HepG2 (cell line): Measurements from ENCODE around the gene GDE1. TPM values are rescaled to one million over a fixed set of nuclear protein-coding genes. Genes with fewer than 3 reads are reported as not detected.

Source experiments
- CBX1 ChIP-seq: IDR thresholded peaks from one replicate; pipeline ENCODE4 v1.6.1; 2016; ENCODE audit warnings: antibody characterized with exemption, low read depth
- CHD2 ChIP-seq: IDR thresholded peaks from 2 replicates; pipeline ENCODE4 v1.6.1; 2011; ENCODE audit warnings: low read depth, low read length, improper control_type of control experiment
- HMG20A ChIP-seq: IDR thresholded peaks from 2 replicates; pipeline ENCODE4 v1.6.1; 2016; ENCODE audit warnings: borderline replicate concordance
- HMG20B ChIP-seq: conservative IDR thresholded peaks from 2 replicates; pipeline ENCODE4 v1.6.1; 2016; ENCODE audit warnings: missing genetic modification reagents, missing compliant biosample characterization
- IKZF4 ChIP-seq: sonication (generic); formaldehyde crosslinking; IDR thresholded peaks from 2 replicates; pipeline ENCODE4 v1.5.1; 2020; ENCODE audit warnings: borderline replicate concordance, mild to moderate bottlenecking, low read depth, missing genetic modification reagents; ENCODE audit errors: not compliant biosample characterization
- ISX ChIP-seq: sonication (generic); formaldehyde crosslinking; conservative IDR thresholded peaks from 2 replicates; pipeline ENCODE4 v1.5.0; 2020; ENCODE audit warnings: missing genetic modification reagents
- KAT8 ChIP-seq: IDR thresholded peaks from 2 replicates; pipeline ENCODE4 v1.6.1; 2016; ENCODE audit warnings: missing genetic modification reagents, missing compliant biosample characterization
- KMT2A ChIP-seq: sonication (generic); formaldehyde crosslinking; IDR thresholded peaks from 2 replicates; pipeline ENCODE4 v1.4.0; 2020; ENCODE audit warnings: missing genetic modification reagents
- KMT2B ChIP-seq: IDR thresholded peaks from 2 replicates; pipeline ENCODE4 v1.6.1; 2016; ENCODE audit warnings: missing genetic modification reagents, missing compliant biosample characterization
- MTA1 ChIP-seq: sonication (generic); formaldehyde crosslinking; IDR thresholded peaks from 2 replicates; pipeline ENCODE4 v1.4.0; 2020; ENCODE audit warnings: missing genetic modification reagents, mild to moderate bottlenecking, borderline replicate concordance
- NFKBIZ ChIP-seq: IDR thresholded peaks from 2 replicates; pipeline ENCODE4 v1.6.1; 2018; ENCODE audit warnings: missing genetic modification reagents, missing compliant biosample characterization
- NFRKB ChIP-seq: fragments of 450-650 bp; IDR thresholded peaks from 2 replicates; pipeline ENCODE4 v1.6.1; 2017
- RBM39 ChIP-seq: fragments of 200-400 bp; formaldehyde crosslinking; IDR thresholded peaks from one replicate; pipeline ENCODE4 v1.6.1; 2018; ENCODE audit warnings: antibody characterized with exemption, mild to moderate bottlenecking, low read depth, low read length; ENCODE audit not compliant: poor library complexity, severe bottlenecking
- RCOR2 ChIP-seq: IDR thresholded peaks from 2 replicates; pipeline ENCODE4 v1.6.1; 2016; ENCODE audit warnings: missing biosample characterization, missing genetic modification reagents
- SAFB2 ChIP-seq: sonication (generic); formaldehyde crosslinking; IDR thresholded peaks from 2 replicates; pipeline ENCODE4 v1.5.1; 2020; ENCODE audit warnings: missing genetic modification reagents, low read depth, mild to moderate bottlenecking, borderline replicate concordance
- TBP ChIP-seq: sonication (generic); formaldehyde crosslinking; IDR thresholded peaks from 2 replicates; pipeline ENCODE4 v1.5.0; 2020; ENCODE audit warnings: missing genetic modification reagents
- ZMYM3 ChIP-seq: sonication (generic); formaldehyde crosslinking; IDR thresholded peaks from 2 replicates; pipeline ENCODE4 v1.5.1; 2020; ENCODE audit warnings: mild to moderate bottlenecking, missing genetic modification reagents
- ZNF496 ChIP-seq: sonication (generic); formaldehyde crosslinking; IDR thresholded peaks from 2 replicates; pipeline ENCODE4 v1.8.1; 2023; ENCODE audit warnings: mild to moderate bottlenecking, moderate library complexity, missing genetic modification reagents; ENCODE audit not compliant: insufficient replicate concordance
- ZNF546 ChIP-seq: sonication (generic); formaldehyde crosslinking; conservative IDR thresholded peaks from 2 replicates; pipeline ENCODE4 v1.8.1; 2023; ENCODE audit warnings: mild to moderate bottlenecking, missing genetic modification reagents
- ZNF709 ChIP-seq: sonication (generic); formaldehyde crosslinking; IDR thresholded peaks from 2 replicates; pipeline ENCODE4 v1.5.0; 2020; ENCODE audit warnings: mild to moderate bottlenecking, missing genetic modification reagents
- ZNF841 ChIP-seq: sonication (generic); formaldehyde crosslinking; IDR thresholded peaks from 2 replicates; pipeline ENCODE4 v1.8.1; 2023; ENCODE audit warnings: missing genetic modification reagents, borderline replicate concordance
- polyA plus RNA-seq, 8 experiments: library from polyadenylated mRNA; depleted of rRNA in 3 of 8; stranded (reverse) in 7 of 8; unstranded in 1 of 8; fragments of >200 nt; fragmentation: Illumina TruSeq in 4 of 8; extraction: Trizol in 4 of 8; gene quantifications; 2 replicates each; pipeline versions ENCODE4 v1.2.1 to v1.2.3, GENCODE V29; 2011 to 2016; ENCODE audit warnings: low read depth in 4 of 8, missing spikeins in 1 of 8, mixed read lengths in 1 of 8; ENCODE audit not compliant: insufficient read depth in 1 of 8
- total RNA-seq, 5 experiments: library from RNA; depleted of rRNA; stranded (reverse); fragments of >200 nt; fragmentation: Illumina TruSeq; extraction: Trizol; gene quantifications; 2 replicates each; pipeline ENCODE4 v1.2.3, GENCODE V29; 2016; ENCODE audit warnings: low read depth in 1 of 5
- TF ChIP-seq, protein P1 (sequence below): sonication (generic); formaldehyde crosslinking; IDR thresholded peaks from 2 replicates; pipeline ENCODE4 v1.4.0; 2020; ENCODE audit warnings: mild to moderate bottlenecking, missing genetic modification reagents
- TF ChIP-seq, protein P2 (sequence below): sonication (generic); formaldehyde crosslinking; IDR thresholded peaks from 2 replicates; pipeline ENCODE4 v1.5.1; 2020; ENCODE audit warnings: mild to moderate bottlenecking, moderate library complexity, missing genetic modification reagents
- TF ChIP-seq, protein P3 (sequence below), 2 experiments: sonication (generic) in 1 of 2; formaldehyde crosslinking in 1 of 2; IDR thresholded peaks; 2 replicates each; pipeline versions ENCODE4 v1.4.0 to v1.6.1; 2016 to 2020; ENCODE audit warnings: borderline replicate concordance in 1 of 2, low read depth in 1 of 2, mild to moderate bottlenecking in 1 of 2, missing genetic modification reagents in 1 of 2
- TF ChIP-seq, protein P4 (sequence below): sonication (generic); formaldehyde crosslinking; IDR thresholded peaks from 2 replicates; pipeline ENCODE4 v1.4.0; 2020; ENCODE audit warnings: missing genetic modification reagents

The GDE1 gene
- total and polyA plus RNA-seq, 2 of the 13 experiments (the other 11 are each of a cell fraction or from before 2014, with no cell fraction given) = 35.9 to 59.0 TPM

DNA sequence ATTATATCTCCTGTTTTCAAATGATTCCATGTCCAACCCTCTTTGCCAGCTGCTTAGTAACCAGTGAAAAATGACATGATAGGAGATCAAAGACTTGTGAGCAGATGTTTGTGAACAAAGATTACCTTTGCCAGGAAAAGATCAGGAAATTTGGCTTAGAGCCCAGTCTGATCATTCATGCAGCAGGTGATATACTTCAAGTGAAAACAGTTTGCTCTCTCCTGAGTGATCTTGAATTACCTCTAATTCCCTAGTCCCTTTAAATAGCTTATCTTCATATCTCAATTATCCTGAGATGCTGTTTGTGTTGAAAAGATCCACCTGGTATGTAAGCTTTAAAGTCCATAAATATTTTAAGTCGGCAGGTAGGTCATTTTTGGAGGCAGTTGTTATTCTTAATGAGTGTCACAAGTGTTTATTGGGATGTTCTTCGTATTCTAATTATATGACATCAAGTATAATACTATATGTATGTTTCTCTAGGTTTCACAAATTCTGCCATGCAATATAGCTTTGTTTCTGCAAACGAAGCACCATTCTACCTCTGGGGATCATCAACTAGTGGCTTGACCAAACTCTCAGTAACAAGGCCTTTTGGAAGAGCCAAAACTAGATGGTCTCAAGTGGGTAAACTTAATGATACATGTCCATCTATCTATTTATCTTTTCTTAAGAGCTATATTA is 20.4 kb upstream of the GDE1 start (continued):
- TF ChIP-seq ZNF546 (CRISPR knock-in tag) (no peak), NFKBIZ (CRISPR knock-in tag) (peak; percentile 96), SAFB2 (CRISPR knock-in tag) (no peak), HMG20A (CRISPR knock-in tag) (peak; percentile 98), KMT2A (CRISPR knock-in tag) (no peak), MTA1 (CRISPR knock-in tag) (no peak), CBX1 (no peak), ISX (CRISPR knock-in tag) (0 out of 2 replicates have a peak, but pooled peaks have one; percentile 20), KMT2B (peak; percentile 52; the same call in 1 of the 2 replicates), ZNF841 (CRISPR knock-in tag) (no peak), ZNF709 (CRISPR knock-in tag) (no peak), TBP (CRISPR knock-in tag) (no peak), KAT8 (peak; percentile 86), HMG20B (peak; percentile 87), CHD2 (no peak), RCOR2 (CRISPR knock-in tag) (peak; percentile 81; the same call in 1 of the 2 replicates), ZMYM3 (CRISPR knock-in tag) (no peak), NFRKB (no peak), ZNF496 (CRISPR knock-in tag) (no peak), IKZF4 (CRISPR knock-in tag) (no peak), RBM39 (no peak)
- TF ChIP-seq, protein P1, sequence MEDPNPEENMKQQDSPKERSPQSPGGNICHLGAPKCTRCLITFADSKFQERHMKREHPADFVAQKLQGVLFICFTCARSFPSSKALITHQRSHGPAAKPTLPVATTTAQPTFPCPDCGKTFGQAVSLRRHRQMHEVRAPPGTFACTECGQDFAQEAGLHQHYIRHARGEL (CRISPR knock-in tag) = no peak
- TF ChIP-seq, protein P2, sequence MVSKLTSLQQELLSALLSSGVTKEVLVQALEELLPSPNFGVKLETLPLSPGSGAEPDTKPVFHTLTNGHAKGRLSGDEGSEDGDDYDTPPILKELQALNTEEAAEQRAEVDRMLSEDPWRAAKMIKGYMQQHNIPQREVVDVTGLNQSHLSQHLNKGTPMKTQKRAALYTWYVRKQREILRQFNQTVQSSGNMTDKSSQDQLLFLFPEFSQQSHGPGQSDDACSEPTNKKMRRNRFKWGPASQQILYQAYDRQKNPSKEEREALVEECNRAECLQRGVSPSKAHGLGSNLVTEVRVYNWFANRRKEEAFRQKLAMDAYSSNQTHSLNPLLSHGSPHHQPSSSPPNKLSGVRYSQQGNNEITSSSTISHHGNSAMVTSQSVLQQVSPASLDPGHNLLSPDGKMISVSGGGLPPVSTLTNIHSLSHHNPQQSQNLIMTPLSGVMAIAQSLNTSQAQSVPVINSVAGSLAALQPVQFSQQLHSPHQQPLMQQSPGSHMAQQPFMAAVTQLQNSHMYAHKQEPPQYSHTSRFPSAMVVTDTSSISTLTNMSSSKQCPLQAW (CRISPR knock-in tag) = peak; percentile 91
- TF ChIP-seq, protein P3, sequence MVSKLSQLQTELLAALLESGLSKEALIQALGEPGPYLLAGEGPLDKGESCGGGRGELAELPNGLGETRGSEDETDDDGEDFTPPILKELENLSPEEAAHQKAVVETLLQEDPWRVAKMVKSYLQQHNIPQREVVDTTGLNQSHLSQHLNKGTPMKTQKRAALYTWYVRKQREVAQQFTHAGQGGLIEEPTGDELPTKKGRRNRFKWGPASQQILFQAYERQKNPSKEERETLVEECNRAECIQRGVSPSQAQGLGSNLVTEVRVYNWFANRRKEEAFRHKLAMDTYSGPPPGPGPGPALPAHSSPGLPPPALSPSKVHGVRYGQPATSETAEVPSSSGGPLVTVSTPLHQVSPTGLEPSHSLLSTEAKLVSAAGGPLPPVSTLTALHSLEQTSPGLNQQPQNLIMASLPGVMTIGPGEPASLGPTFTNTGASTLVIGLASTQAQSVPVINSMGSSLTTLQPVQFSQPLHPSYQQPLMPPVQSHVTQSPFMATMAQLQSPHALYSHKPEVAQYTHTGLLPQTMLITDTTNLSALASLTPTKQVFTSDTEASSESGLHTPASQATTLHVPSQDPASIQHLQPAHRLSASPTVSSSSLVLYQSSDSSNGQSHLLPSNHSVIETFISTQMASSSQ (IDR thresholded peaks at IDR 0.05; ENCODE audit: low read depth) = peak; percentile 58
- TF ChIP-seq, protein P3 (CRISPR knock-in tag; IDR thresholded peaks at IDR 0.05; ENCODE audit: borderline replicate concordance) = peak; percentile 78; the same call in 1 of the 2 replicates
- TF ChIP-seq, protein P4, sequence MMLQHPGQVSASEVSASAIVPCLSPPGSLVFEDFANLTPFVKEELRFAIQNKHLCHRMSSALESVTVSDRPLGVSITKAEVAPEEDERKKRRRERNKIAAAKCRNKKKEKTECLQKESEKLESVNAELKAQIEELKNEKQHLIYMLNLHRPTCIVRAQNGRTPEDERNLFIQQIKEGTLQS (CRISPR knock-in tag) = peak; percentile 54; the same call in 1 of the 2 replicates
